Natural killer cell (primary cell): ENCODE data around the gene DNAH3. TPM values are rescaled to one million over a fixed set of nuclear protein-coding genes. Genes with fewer than 3 reads are reported as not detected.

ENCODE experiments used
- ATAC-seq, 3 donors: fragments of 150-1000 bp in 2 of 3; fragments of 200-7000 bp in 1 of 3; cut with Tn5 transposase; 1 replicate in 1 of 3; 2 replicates in 2 of 3; pipeline ENCODE4 v1.10.0; 2021; ENCODE audit warnings: mild to moderate bottlenecking in 2 of 3, moderate library complexity in 2 of 3
- DNase-seq, 2 donors: peaks; one replicate each; pipeline versions ENCODE4 v3.0.0 to v3.0.0-alpha.2; 2013 to 2021; ENCODE audit warnings: mixed read lengths in 1 of 2
- H3K27ac ChIP-seq: one replicate; pipeline ENCODE4 v1.5.1; 2013; ENCODE audit warnings: mild to moderate bottlenecking, low read length
- H3K27me3 ChIP-seq: one replicate; pipeline ENCODE4 v1.6.1; 2013; ENCODE audit warnings: low read length; ENCODE audit not compliant: control insufficient read depth, insufficient read depth
- H3K36me3 ChIP-seq: one replicate; pipeline ENCODE4 v1.6.1; 2013; ENCODE audit warnings: low read length; ENCODE audit not compliant: control insufficient read depth, insufficient read depth
- H3K4me1 ChIP-seq: one replicate; pipeline ENCODE4 v1.6.1; 2013; ENCODE audit warnings: low read length; ENCODE audit not compliant: control insufficient read depth, insufficient read depth
- H3K4me3 ChIP-seq: one replicate; pipeline ENCODE4 v1.5.1; 2013; ENCODE audit warnings: low read length
- H3K9me3 ChIP-seq: one replicate; pipeline ENCODE4 v1.6.1; 2013; ENCODE audit warnings: low read length; ENCODE audit not compliant: control insufficient read depth, insufficient read depth
- H3K27ac Mint-ChIP-seq, 2 donors: one replicate each; pipeline ENCODE4 v1.8.0; 2022; ENCODE audit warnings: mild to moderate bottlenecking in 2 of 2, mixed read lengths in 2 of 2, moderate library complexity in 1 of 2
- H3K27me3 Mint-ChIP-seq, 2 donors: one replicate each; pipeline ENCODE4 v1.8.0; 2022; ENCODE audit warnings: low read depth in 2 of 2, mixed read lengths in 2 of 2
- H3K36me3 Mint-ChIP-seq: one replicate; pipeline ENCODE4 v1.8.0; 2022; ENCODE audit warnings: mixed read lengths
- H3K4me1 Mint-ChIP-seq, 2 donors: one replicate each; pipeline ENCODE4 v1.8.0; 2022; ENCODE audit warnings: mixed read lengths in 2 of 2
- H3K4me3 Mint-ChIP-seq: one replicate; pipeline ENCODE4 v1.8.0; 2022; ENCODE audit warnings: mild to moderate bottlenecking, moderate library complexity, mixed read lengths
- H3K9me3 Mint-ChIP-seq, 2 donors: one replicate each; pipeline ENCODE4 v1.8.0; 2022; ENCODE audit warnings: mixed read lengths in 2 of 2
- CTCF ChIP-seq: fragments of 200-600 bp; IDR thresholded peaks from one replicate; pipeline ENCODE4 v1.8.0; 2022; ENCODE audit warnings: antibody characterized with exemption
- WGBS: methylation state at CpG from one replicate; pipeline ENCODE4 v1.1.7; 2013; ENCODE audit warnings: missing lambda C conversion rate; ENCODE audit not compliant: insufficient coverage; 5-methylcytosine and 5-hydroxymethylcytosine counted together
- intact Hi-C: fragments of 100-400 bp; cut with micrococcal nuclease; formaldehyde crosslinking; loops from one replicate; pipeline ENCODE4 v1.14.2; 2022
- total RNA-seq, 4 donors: library from RNA; stranded (reverse); fragments of 120-200 nt in 1 of 4; gene quantifications; one replicate each; pipeline versions ENCODE4 v1.2.3 to v1.2.4, GENCODE V29; 2013 to 2022

Gene DNAH3
- total RNA-seq, 3 donors from 2014 or later (not counting 1 experiment from before 2014, with no cell fraction given) = not detected

GRCh38 chr16:21028728-21029127, 121.9 kb downstream of the DNAH3 start:
- H3K4me3 ChIP-seq = no peak overlapping the region
- H3K27ac ChIP-seq = no peak overlapping the region
- Mint-ChIP-seq H3K27me3 (no peaks in the 10 kb centered on the region), H3K4me3 (no peak overlapping the region), H3K9me3 (no peaks in the 10 kb centered on the region), H3K27ac (no peak overlapping the region), H3K4me1 (peaks cover 7 to 8% of the 10 kb centered on the region in 2 donors), H3K36me3 (no peaks in the 10 kb centered on the region)
- DNase-seq (no peak), ATAC-seq (no peak)
- H3K27me3 ChIP-seq = no peaks in the 10 kb centered on the region
- H3K36me3 ChIP-seq = no peaks in the 10 kb centered on the region
- 92% methylated on average over 4 of the region's 4 CpGs for WGBS
- no peaks in the 10 kb centered on the region for H3K9me3 ChIP-seq
- H3K4me1 ChIP-seq = peaks cover 8% of the 10 kb centered on the region
- no peak for TF ChIP-seq CTCF
- intact Hi-C loops = no loop called here

GRCh38 chr16:21026846-21027245, 123.8 kb downstream of the DNAH3 start:
- Mint-ChIP-seq H3K27me3 (no peaks in the 10 kb centered on the region), H3K4me3 (no peak overlapping the region), H3K36me3 (no peaks in the 10 kb centered on the region), H3K4me1 (peaks cover 14 to 15% of the 10 kb centered on the region in 2 donors), H3K27ac (no peak overlapping the region), H3K9me3 (no peaks in the 10 kb centered on the region)
- WGBS = 88% methylated on average over 6 of the region's 6 CpGs
- no peak overlapping the region for H3K27ac ChIP-seq
- H3K27me3 ChIP-seq = no peaks in the 10 kb centered on the region
- H3K36me3 ChIP-seq = no peaks in the 10 kb centered on the region
- no peak for ATAC-seq
- H3K4me3 ChIP-seq = no peak overlapping the region
- no peak for DNase-seq
- H3K9me3 ChIP-seq = no peaks in the 10 kb centered on the region
- intact Hi-C loops = no loop called here
- no peak for TF ChIP-seq CTCF
- peaks cover 13% of the 10 kb centered on the region for H3K4me1 ChIP-seq

DNA sequence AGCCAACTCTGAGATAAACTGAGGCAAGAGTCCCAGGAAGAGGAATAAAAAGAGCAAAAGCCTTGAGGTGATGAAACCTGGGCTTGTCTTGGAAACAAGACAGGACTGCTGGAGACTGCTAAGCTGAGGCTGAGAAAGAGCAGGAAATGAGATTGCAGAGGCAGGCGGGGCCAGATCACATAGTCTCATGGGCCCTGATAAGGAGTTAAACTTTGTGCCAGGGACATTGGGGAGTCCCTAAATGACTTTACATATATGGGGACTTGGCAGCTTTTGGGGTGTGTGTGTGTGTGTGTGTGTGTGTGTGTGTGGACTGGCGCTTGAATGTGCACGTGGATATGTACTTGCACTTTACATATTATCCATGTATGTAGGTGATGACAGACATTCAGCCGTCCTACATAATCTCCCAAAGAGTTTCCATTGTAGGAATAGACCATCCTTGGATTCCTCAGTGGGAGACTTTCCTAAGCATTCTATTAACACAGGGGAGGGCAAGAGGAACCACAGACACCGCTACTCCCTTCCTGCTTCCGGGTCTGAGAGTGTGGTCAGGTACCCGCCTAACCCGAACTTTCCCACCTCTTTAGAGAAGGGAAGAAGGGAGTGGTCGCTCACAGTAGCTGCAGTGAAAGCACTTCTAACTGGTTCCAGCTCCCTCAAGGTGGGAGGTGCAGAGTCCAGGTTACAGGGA, 127.0 kb downstream of the DNAH3 start:
- H3K4me1 ChIP-seq = peaks cover 13% of the 10 kb centered on the region
- no peak overlapping the region for H3K4me3 ChIP-seq
- H3K4me1 Mint-ChIP-seq = peaks cover 14 to 15% of the 10 kb centered on the region in 2 donors
- no peaks in the 10 kb centered on the region for H3K27me3 ChIP-seq
- TF ChIP-seq CTCF = no peak
- no peaks in the 10 kb centered on the region for H3K36me3 Mint-ChIP-seq
- DNase-seq (peak in 1 of 2 donors; percentile 22), ATAC-seq (peak; percentile 72 to 89 (median 77))
- no peaks in the 10 kb centered on the region for H3K36me3 ChIP-seq
- peak overlapping the region; percentile 61 to 66 for H3K27ac Mint-ChIP-seq
- H3K27me3 Mint-ChIP-seq = no peaks in the 10 kb centered on the region
- intact Hi-C loops = no loop called here
- H3K4me3 Mint-ChIP-seq = peak overlapping the region; percentile 35
- 55% methylated on average over 5 of the region's 9 CpGs for WGBS
- no peaks in the 10 kb centered on the region for H3K9me3 Mint-ChIP-seq
- no peaks in the 10 kb centered on the region for H3K9me3 ChIP-seq
- H3K27ac ChIP-seq = no peak overlapping the region

DNA sequence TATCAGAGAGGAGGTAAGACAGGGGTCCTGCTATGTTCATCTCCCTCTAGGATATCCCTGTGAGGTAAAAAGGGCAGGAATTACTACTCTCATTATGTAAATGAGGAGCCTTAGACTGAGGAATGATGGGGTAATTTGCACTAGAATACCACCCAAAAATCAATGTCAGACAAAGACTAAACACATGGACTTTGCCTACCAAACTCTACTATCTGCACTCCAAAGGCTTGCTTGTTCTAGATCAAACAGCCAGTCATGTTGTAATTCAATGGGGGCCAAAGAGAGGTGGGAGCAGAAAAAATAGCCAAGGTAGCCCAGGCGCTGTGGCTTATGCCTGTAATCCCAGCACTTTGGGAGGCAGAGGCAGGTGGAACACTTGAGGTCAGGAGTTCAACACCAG, 129.3 kb downstream of the DNAH3 start:
- Mint-ChIP-seq H3K27ac (no peak overlapping the region), H3K36me3 (no peaks in the 10 kb centered on the region), H3K4me1 (peaks cover 14 to 15% of the 10 kb centered on the region in 2 donors), H3K9me3 (no peaks in the 10 kb centered on the region), H3K27me3 (peaks cover 0 to 2% of the 10 kb centered on the region in 2 donors), H3K4me3 (no peak overlapping the region)
- Histone ChIP-seq H3K27ac (no peak overlapping the region), H3K36me3 (no peaks in the 10 kb centered on the region), H3K4me3 (no peak overlapping the region), H3K27me3 (no peaks in the 10 kb centered on the region), H3K4me1 (peaks cover 13% of the 10 kb centered on the region), H3K9me3 (no peaks in the 10 kb centered on the region)
- no peak for DNase-seq
- WGBS = 100% methylated on average over 1 of the region's 1 CpG
- intact Hi-C loops = no loop called here
- no peak for ATAC-seq
- no peak for TF ChIP-seq CTCF
